PC-9 (cell line): ENCODE measurements around the gene LRP1-AS. TPM values are rescaled to one million over a fixed set of nuclear protein-coding genes. Genes with fewer than 3 reads are reported as not detected.

Experiments
- BruUV-seq: library from RNA; stranded (reverse); fragments of 400-500 nt; replicated peaks from 2 replicates; lab custom pipeline; 2021; lab: Mats Ljungman, UMichigan
- CTCF ChIA-PET: fragments of 300-600 bp; sonication (Branson Sonifier 250); formaldehyde crosslinking; loops from one replicate; lab custom pipeline; 2022; ENCODE audit warnings: antibody characterized with exemption; lab: Charles Lee
- POLR2A ChIA-PET: fragments of 300-600 bp; sonication (Branson Sonifier 250); formaldehyde crosslinking; loops from one replicate; lab custom pipeline; 2022; ENCODE audit warnings: antibody characterized with exemption; ENCODE audit not compliant: unreplicated experiment; lab: Charles Lee
- DNase-seq, 2 experiments: peaks; one replicate each; pipeline versions ENCODE4 v3.0.0 to v3.0.0-alpha.2; 2015 to 2022; ENCODE audit warnings: mixed read lengths in 1 of 2
- H2AFZ ChIP-seq: fragments of 200-600 bp; sonication (generic); 2 replicates; pipeline ENCODE4 v1.8.1; 2017; ENCODE audit warnings: antibody characterized with exemption
- H3F3A ChIP-seq: fragments of 200-600 bp; sonication (generic); 2 replicates; pipeline ENCODE4 v1.8.1; 2017; ENCODE audit warnings: antibody characterized with exemption, mild to moderate bottlenecking, low read depth; ENCODE audit not compliant: insufficient read depth
- H3K27ac ChIP-seq: fragments of 200-600 bp; sonication (generic); 2 replicates; pipeline ENCODE4 v1.6.1; 2016; ENCODE audit warnings: mixed run types
- H3K27me3 ChIP-seq: fragments of 200-600 bp; sonication (generic); 2 replicates; pipeline ENCODE4 v1.6.1; 2016; ENCODE audit warnings: low read depth, mixed run types; ENCODE audit not compliant: insufficient read depth
- H3K36me3 ChIP-seq: fragments of 200-600 bp; sonication (generic); 2 replicates; pipeline ENCODE4 v1.6.1; 2016; ENCODE audit warnings: low read depth, mixed run types
- H3K4me1 ChIP-seq: fragments of 200-600 bp; sonication (generic); replicated peaks from 2 replicates; pipeline ENCODE4 v1.6.1; 2016; ENCODE audit warnings: mixed run types; ENCODE audit not compliant: insufficient read depth
- H3K4me2 ChIP-seq: fragments of 200-600 bp; sonication (generic); 2 replicates; pipeline ENCODE4 v1.6.1; 2017; ENCODE audit warnings: mixed run types
- H3K4me3 ChIP-seq: fragments of 200-600 bp; sonication (generic); 2 replicates; pipeline ENCODE4 v1.6.1; 2016; ENCODE audit warnings: mixed run types
- H3K79me2 ChIP-seq: fragments of 200-600 bp; sonication (generic); 2 replicates; pipeline ENCODE4 v1.6.1; 2017; ENCODE audit warnings: low read depth, mixed run types
- H3K9me2 ChIP-seq: fragments of 200-600 bp; sonication (generic); 2 replicates; pipeline ENCODE4 v1.8.1; 2017; ENCODE audit warnings: mild to moderate bottlenecking; ENCODE audit not compliant: insufficient read depth
- H3K9me3 ChIP-seq: fragments of 200-600 bp; sonication (generic); 2 replicates; pipeline ENCODE4 v1.8.1; 2016; ENCODE audit warnings: low read depth; ENCODE audit not compliant: insufficient read depth
- H4K20me1 ChIP-seq: fragments of 200-600 bp; sonication (generic); 2 replicates; pipeline ENCODE4 v1.8.1; 2017; ENCODE audit not compliant: insufficient read depth
- CTCF ChIP-seq: fragments of 200-600 bp; sonication (generic); conservative IDR thresholded peaks from 2 replicates; pipeline ENCODE4 v1.6.1; 2017; ENCODE audit warnings: mixed run types, antibody characterized with exemption, mild to moderate bottlenecking, moderate library complexity
- EZH2 ChIP-seq: fragments of 200-600 bp; sonication (generic); IDR thresholded peaks from 2 replicates; pipeline ENCODE4 v1.8.0; 2017; ENCODE audit warnings: antibody characterized with exemption, low read depth
- intact Hi-C: fragments of 100-400 bp; cut with micrococcal nuclease; formaldehyde crosslinking; loops from one replicate; pipeline ENCODE4 v1.10.0; 2022; ENCODE audit not compliant: unreplicated experiment
- total RNA-seq: library from RNA; stranded (reverse); gene quantifications from 2 replicates; pipeline ENCODE4 v1.2.3, GENCODE V29; 2021

Gene LRP1-AS
- total RNA-seq, 1 experiment from 2014 or later, result not detected

DNA sequence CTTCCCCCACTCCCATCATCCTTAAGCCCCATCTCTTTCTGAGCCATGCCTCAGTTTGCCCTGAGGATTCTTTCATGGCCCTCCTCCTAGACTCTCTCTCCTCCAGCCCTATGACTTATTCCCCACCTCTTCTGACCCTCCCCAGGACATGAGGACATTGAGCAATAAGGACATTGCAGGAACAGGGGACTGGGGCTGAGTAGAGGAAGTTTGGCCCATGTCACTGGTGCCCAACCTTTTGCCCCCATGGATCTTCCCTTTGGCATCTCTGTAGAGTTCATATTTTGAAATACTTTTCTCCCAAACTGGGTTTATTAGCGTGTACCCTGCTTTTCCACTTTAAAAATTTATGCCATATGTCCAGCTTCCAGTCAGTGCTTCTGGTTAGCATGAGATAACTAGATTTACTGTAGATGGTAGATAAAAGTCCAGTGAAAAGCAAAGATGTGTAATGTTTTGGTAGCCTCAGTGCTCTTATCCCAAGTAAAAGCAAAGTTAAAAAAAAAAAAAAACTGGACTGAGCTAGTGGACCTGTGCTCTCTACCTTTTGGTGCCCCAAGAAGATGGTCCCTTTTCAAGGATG lies 6.1 kb upstream of the LRP1-AS start:
- Histone ChIP-seq H3K4me2 (no peak overlapping the region), H3K36me3 (no peaks in the 10 kb centered on the region), H3K27me3 (no peaks in the 10 kb centered on the region), H3K79me2 (no peaks in the 10 kb centered on the region), H4K20me1 (no peaks in the 10 kb centered on the region), H3F3A (no peaks in the 10 kb centered on the region), H3K27ac (no peak overlapping the region), H3K9me2 (no peaks in the 10 kb centered on the region), H2AFZ (no peak overlapping the region), H3K4me1 (peaks cover 6% of the 10 kb centered on the region), H3K4me3 (no peak overlapping the region), H3K9me3 (no peaks in the 10 kb centered on the region)
- no peak for DNase-seq
- TF ChIP-seq CTCF, result no peak
- TF ChIP-seq EZH2, result no peak
- no TSS peak for BruUV-seq
- ChIA-PET CTCF (interaction anchor here (0.6 kb wide), 1 partner anchor 42 kb away, joined by 6 read pairs; no protein-coding TSS in a partner anchor), POLR2A (interaction anchor here (0.7 kb wide), 1 partner anchor 61 kb away, joined by 11 read pairs; no protein-coding TSS in a partner anchor)
- intact Hi-C loops, result no loop called here

- Histone ChIP-seq H3K9me2 (no peaks in the 10 kb centered on the region), H3K4me3 (no peak overlapping the region), H3K79me2 (no peaks in the 10 kb centered on the region), H3K36me3 (no peaks in the 10 kb centered on the region), H3K4me1 (peaks cover 8% of the 10 kb centered on the region), H3K9me3 (no peaks in the 10 kb centered on the region), H3K27me3 (no peaks in the 10 kb centered on the region), H4K20me1 (no peaks in the 10 kb centered on the region), H3K4me2 (no peak overlapping the region), H3K27ac (no peak overlapping the region), H2AFZ (no peak overlapping the region), H3F3A (no peaks in the 10 kb centered on the region)
- DNase-seq, result no peak
- CTCF ChIA-PET, result no interaction called here
- POLR2A ChIA-PET, result no interaction called here
- TF ChIP-seq CTCF, result no peak
- no peak for TF ChIP-seq EZH2
- intact Hi-C loops, result no loop called here
- BruUV-seq, result no TSS peak
These were observed 5.2 kb upstream of the LRP1-AS start for GRCh38 chr12:57152639-57153038.

DNA sequence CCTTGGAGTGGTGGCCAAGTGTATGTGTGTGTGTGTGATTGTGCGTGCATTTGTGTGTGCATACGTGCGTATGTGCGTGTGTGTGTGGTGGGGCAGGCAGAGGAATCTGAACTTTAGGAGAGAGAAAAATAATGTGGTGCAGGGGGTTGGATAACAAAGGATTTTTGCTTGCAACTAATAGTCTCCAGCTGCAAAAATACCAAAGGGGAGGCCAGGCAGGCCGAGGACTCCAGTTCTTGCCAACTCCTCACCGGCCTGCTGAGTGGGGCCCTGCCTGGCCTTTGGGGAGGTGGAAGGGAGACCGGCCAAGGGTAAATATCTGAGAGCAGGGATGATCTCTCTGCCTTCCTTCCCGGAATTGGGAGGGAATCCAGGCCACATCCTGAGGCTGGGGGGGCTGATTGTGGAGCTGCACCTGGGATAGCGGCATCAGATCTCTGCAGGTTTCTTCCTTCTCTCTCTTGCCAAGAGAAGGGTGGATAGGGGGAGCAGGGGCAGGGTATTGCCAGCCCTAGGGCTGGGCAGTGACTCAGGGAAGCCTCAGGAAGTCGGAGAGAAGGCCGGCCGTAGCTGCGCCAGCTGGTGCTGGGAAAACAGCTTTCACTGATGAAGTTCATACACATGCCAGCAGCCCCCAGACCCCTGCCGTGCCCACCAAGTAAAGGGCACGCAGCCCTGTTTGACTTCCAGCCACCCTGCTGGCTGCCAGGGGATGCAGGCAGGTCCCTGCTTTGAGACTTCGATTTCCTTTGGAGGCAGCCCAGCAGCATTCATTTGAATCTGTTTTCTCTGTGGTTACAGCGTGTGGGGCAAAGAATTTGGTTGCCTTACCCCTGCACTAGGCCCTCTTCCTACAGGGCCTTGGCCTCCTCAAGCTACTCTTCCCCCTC lies 4.6 kb upstream of the LRP1-AS start:
- intact Hi-C loops, result no loop called here
- Histone ChIP-seq H3K79me2 (no peaks in the 10 kb centered on the region), H3K9me3 (no peaks in the 10 kb centered on the region), H3K4me1 (peaks cover 8% of the 10 kb centered on the region), H4K20me1 (no peaks in the 10 kb centered on the region), H3K9me2 (no peaks in the 10 kb centered on the region), H3K4me2 (no peak overlapping the region), H3K27ac (no peak overlapping the region), H2AFZ (no peak overlapping the region), H3K27me3 (no peaks in the 10 kb centered on the region), H3K36me3 (no peaks in the 10 kb centered on the region), H3K4me3 (no peak overlapping the region), H3F3A (no peaks in the 10 kb centered on the region)
- TF ChIP-seq EZH2 (no peak), CTCF (no peak)
- ChIA-PET POLR2A (no interaction called here), CTCF (no interaction called here)
- no peak for DNase-seq
- no TSS peak for BruUV-seq
